Ovary (tissue), 3 donors: ENCODE data around the gene ATF7IP2.

Experiments used
- CTCF ChIP-seq, 3 donors: fragments of 450-650 bp in 2 of 3; fragments of 200-600 bp in 1 of 3; IDR thresholded peaks; one replicate each; pipeline versions ENCODE4 v1.5.1 to v1.8.0; 2016 to 2022; ENCODE audit warnings: antibody characterized with exemption in 3 of 3, mild to moderate bottlenecking in 1 of 3
- EP300 ChIP-seq: sonication (generic); formaldehyde crosslinking; IDR thresholded peaks from one replicate; pipeline ENCODE4 v1.6.1; 2017; ENCODE audit warnings: antibody characterized with exemption
- POLR2A ChIP-seq: fragments of 450-650 bp; IDR thresholded peaks from one replicate; pipeline ENCODE4 v1.6.1; 2017; ENCODE audit warnings: antibody characterized with exemption, mild to moderate bottlenecking, moderate library complexity
- donor health status: DM: no; HTN: no; CAD: no.

GRCh38 chr16:10525214-10525825, 139.5 kb downstream of the ATF7IP2 start:
- TF ChIP-seq CTCF (IDR thresholded peaks at IDR 0.05) (no peak), POLR2A (no peak), EP300 (no peak)
